Measurements from ENCODE around the gene CALN1.

GRCh38 chr7:72187179-72187578 is 225.0 kb downstream of the CALN1 start:
- no peak for TF ChIP-seq CTCF (IDR thresholded peaks at IDR 0.05; ENCODE audit: low read depth, low read length, missing input control)
- TF ChIP-seq, protein P1, sequence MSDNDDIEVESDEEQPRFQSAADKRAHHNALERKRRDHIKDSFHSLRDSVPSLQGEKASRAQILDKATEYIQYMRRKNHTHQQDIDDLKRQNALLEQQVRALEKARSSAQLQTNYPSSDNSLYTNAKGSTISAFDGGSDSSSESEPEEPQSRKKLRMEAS (IDR thresholded peaks at IDR 0.05) = no peak
- TF ChIP-seq, protein P2, sequence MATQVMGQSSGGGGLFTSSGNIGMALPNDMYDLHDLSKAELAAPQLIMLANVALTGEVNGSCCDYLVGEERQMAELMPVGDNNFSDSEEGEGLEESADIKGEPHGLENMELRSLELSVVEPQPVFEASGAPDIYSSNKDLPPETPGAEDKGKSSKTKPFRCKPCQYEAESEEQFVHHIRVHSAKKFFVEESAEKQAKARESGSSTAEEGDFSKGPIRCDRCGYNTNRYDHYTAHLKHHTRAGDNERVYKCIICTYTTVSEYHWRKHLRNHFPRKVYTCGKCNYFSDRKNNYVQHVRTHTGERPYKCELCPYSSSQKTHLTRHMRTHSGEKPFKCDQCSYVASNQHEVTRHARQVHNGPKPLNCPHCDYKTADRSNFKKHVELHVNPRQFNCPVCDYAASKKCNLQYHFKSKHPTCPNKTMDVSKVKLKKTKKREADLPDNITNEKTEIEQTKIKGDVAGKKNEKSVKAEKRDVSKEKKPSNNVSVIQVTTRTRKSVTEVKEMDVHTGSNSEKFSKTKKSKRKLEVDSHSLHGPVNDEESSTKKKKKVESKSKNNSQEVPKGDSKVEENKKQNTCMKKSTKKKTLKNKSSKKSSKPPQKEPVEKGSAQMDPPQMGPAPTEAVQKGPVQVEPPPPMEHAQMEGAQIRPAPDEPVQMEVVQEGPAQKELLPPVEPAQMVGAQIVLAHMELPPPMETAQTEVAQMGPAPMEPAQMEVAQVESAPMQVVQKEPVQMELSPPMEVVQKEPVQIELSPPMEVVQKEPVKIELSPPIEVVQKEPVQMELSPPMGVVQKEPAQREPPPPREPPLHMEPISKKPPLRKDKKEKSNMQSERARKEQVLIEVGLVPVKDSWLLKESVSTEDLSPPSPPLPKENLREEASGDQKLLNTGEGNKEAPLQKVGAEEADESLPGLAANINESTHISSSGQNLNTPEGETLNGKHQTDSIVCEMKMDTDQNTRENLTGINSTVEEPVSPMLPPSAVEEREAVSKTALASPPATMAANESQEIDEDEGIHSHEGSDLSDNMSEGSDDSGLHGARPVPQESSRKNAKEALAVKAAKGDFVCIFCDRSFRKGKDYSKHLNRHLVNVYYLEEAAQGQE (IDR thresholded peaks at IDR 0.05) = no peak
- no peak for TF ChIP-seq RAD21 (IDR thresholded peaks at IDR 0.05)
- no peak for TF ChIP-seq NR2F2 (IDR thresholded peaks at IDR 0.05)
- TF ChIP-seq GABPA (IDR thresholded peaks at IDR 0.05 in 1 of 2, conservative IDR thresholded peaks at IDR 0.05 in 1 of 2) = no peak
- TF ChIP-seq YY1 (IDR thresholded peaks at IDR 0.05) = no peak
- no peak for TF ChIP-seq TAF1 (conservative IDR thresholded peaks at IDR 0.05)
- TF ChIP-seq, protein P3, sequence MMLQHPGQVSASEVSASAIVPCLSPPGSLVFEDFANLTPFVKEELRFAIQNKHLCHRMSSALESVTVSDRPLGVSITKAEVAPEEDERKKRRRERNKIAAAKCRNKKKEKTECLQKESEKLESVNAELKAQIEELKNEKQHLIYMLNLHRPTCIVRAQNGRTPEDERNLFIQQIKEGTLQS (IDR thresholded peaks at IDR 0.05) = no peak
- TF ChIP-seq FOXA1 (IDR thresholded peaks at IDR 0.05) = no peak
- TF ChIP-seq SP1 (IDR thresholded peaks at IDR 0.05) = no peak

All from liver (tissue), 3 donors.